H1 (cell line): ENCODE data around the gene IGFBP6. TPM values are rescaled to one million over a fixed set of nuclear protein-coding genes. Genes with fewer than 3 reads are reported as not detected.

Experiments
- ATF2 ChIP-seq: IDR thresholded peaks from 2 replicates; pipeline ENCODE4 v1.6.1; 2012; ENCODE audit warnings: low read length, inconsistent platforms
- CHD1 ChIP-seq: IDR thresholded peaks from 2 replicates; pipeline ENCODE4 v1.6.1; 2012; ENCODE audit warnings: low read depth, low read length, improper control_type of control experiment
- EP300 ChIP-seq, 2 experiments: IDR thresholded peaks; 1 replicate in 1 of 2; 2 replicates in 1 of 2; pipeline ENCODE4 v1.6.1; 2011 to 2012; ENCODE audit warnings: low read depth in 2 of 2, low read length in 2 of 2, mild to moderate bottlenecking in 2 of 2, borderline replicate concordance in 1 of 2, inconsistent platforms in 1 of 2, moderate library complexity in 1 of 2
- SAP30 ChIP-seq: fragments of 300-600 bp; sonication (generic); IDR thresholded peaks from 2 replicates; pipeline ENCODE4 v1.7.1; 2012; ENCODE audit warnings: low read length, moderate library complexity, mild to moderate bottlenecking, inconsistent platforms; ENCODE audit not compliant: insufficient read depth, insufficient replicate concordance
- SIX5 ChIP-seq: IDR thresholded peaks from 2 replicates; pipeline ENCODE4 v1.6.1; 2011; ENCODE audit warnings: mild to moderate bottlenecking, low read depth, low read length
- ZNF274 ChIP-seq: IDR thresholded peaks from 2 replicates; pipeline ENCODE4 v1.7.0; 2012; ENCODE audit warnings: low read length, borderline replicate concordance; ENCODE audit errors: extremely low read depth
- polyA plus RNA-seq, 7 experiments: library from polyadenylated mRNA; depleted of rRNA in 3 of 7; stranded (reverse) in 5 of 7; unstranded in 2 of 7; fragments of >200 nt in 5 of 7; fragments of 200-250 nt in 2 of 7; gene quantifications; 1 replicate in 5 of 7; 2 replicates in 1 of 7; 4 replicates in 1 of 7; pipeline versions ENCODE4 v1.2.1 to v1.2.3, GENCODE V29; 2011 to 2013; ENCODE audit warnings: missing spikeins in 2 of 7, mixed read lengths in 2 of 7
- total RNA-seq: library from RNA; stranded (reverse); fragmentation: NEBNext Ultra II Directional; extraction: Animal tissue kit (Norgen Biotek cat#: 25700); gene quantifications from 2 replicates; pipeline ENCODE4 v1.2.1, GENCODE V29; 2021

IGFBP6 gene
- total and polyA plus RNA-seq, 2 of the 8 experiments (the other 6 are each of a cell fraction or from before 2014, with no cell fraction given), result 13.7 to 14.7 TPM

DNA sequence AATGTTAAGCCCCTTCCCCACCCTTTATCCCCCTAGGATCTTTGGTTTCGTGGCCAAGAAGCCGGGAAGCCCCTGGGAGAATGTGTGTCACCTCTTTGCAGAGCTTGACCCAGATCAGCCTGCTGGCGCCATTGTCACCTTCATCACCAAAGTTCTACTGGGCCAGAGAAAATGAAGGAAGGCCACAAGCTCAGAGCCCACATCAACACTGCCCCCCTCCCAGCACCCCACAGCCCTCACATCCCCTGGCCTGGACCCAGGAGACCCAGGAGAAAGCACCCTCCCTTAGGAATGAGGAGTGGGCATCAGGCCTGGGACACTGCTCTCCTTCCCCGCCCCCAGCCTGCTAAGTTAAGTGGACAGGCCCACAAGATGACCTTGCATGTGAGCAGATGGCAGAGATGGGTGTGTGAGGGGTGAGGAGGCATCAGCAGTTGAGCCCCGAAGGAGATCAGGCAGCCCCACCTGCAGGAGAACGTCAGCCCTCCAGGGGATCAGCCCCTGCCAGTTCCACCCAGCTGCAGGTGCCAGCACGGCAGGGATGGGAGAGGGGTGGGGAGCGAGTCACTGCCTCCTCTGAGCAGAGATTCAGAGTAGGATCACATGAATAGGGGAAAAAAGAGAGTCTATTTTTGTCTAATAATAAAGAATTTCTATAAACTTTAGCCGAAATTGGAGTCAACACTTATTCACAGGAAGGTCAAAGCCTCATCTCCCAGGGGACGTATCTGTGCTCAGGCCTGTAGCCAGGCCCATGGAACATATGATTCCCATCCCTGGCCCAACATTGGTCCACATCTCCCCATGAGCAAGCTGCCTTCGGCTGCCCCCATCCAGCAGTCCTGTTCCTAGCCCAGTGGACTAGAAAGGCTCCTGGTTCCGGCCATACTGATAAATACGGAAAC lies 33.5 kb upstream of the IGFBP6 start (continued):
- no peak for TF ChIP-seq ATF2
- no peak for TF ChIP-seq CHD1
- TF ChIP-seq SAP30, result no peak
- no peak for TF ChIP-seq EP300 (IDR thresholded peaks at IDR 0.05; ENCODE audit: borderline replicate concordance in 1 of 2, low read depth in 2 of 2, low read length in 2 of 2)
- TF ChIP-seq SIX5, result no peak
- no peak for TF ChIP-seq ZNF274
